Measurements from ENCODE around the gene SLC35E1. TPM values are rescaled to one million over a fixed set of nuclear protein-coding genes. Genes with fewer than 3 reads are reported as not detected.
"Not testable (repeated sequence)": the region's sequence is repeated elsewhere in the genome, so short reads cannot be mapped to it uniquely, and the experiment has no call there.

The SLC35E1 gene
- total RNA-seq, 1 donor from 2014 or later, result 20.8 TPM

DNA sequence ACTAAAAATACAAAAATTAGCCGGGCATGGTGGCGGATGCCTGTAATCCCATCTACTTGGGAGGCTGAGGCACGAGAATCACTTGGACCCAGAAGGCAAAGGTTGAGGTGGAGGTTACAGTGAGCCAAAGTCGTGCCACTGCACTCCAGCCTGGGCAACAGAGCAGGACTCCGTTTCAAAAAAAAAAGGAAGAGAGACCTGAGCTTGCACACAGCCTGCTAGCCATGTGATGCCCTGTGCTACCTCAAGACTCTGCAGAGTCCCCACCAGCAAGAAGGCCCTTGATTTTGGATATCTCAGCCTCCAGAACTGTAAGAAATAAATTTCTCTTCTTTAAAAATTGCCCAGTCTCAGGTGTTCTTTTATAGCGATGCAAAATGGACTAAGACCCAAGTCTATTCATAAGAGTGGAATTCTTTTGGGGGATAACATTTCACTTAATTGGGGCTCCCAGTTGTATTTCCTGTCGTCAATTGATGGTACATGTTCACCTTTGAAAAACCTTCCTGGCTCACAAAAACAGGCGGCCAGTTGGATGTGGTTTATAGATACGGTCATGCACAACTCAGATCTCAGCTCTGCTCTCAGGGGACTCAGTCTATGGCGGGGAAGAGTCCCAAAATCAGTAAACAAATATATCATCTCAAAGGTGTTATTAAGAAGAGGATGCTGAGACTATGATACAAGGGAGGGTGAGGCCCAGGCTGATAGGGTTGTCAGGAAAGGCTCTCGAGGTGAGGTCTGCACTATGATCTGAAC lies 27.6 kb downstream of the SLC35E1 start:
- no peak for DNase-seq (ENCODE audit: low read depth, low spot score)

GRCh38 chr19:16543734-16544133 lies 28.5 kb downstream of the SLC35E1 start:
- not testable (repeated sequence) for DNase-seq (ENCODE audit: low read depth, low spot score)

GRCh38 chr19:16542910-16543472 lies 29.2 kb downstream of the SLC35E1 start:
- DNase-seq (ENCODE audit: low read depth, low spot score), result no peak

GRCh38 chr19:16542045-16542909 lies 29.9 kb downstream of the SLC35E1 start, which contains the start of gene CHERP:
TSS of gene CHERP (minus strand) at chr19:16542437. CDS start at chr19:16542378, 59 bp downstream.
- peak; percentile 67 for DNase-seq (ENCODE audit: low read depth, low spot score)

- no peak for DNase-seq (ENCODE audit: low read depth, low spot score)
Observed at GRCh38 chr19:16541526-16542044, 30.6 kb downstream of the SLC35E1 start.

DNA sequence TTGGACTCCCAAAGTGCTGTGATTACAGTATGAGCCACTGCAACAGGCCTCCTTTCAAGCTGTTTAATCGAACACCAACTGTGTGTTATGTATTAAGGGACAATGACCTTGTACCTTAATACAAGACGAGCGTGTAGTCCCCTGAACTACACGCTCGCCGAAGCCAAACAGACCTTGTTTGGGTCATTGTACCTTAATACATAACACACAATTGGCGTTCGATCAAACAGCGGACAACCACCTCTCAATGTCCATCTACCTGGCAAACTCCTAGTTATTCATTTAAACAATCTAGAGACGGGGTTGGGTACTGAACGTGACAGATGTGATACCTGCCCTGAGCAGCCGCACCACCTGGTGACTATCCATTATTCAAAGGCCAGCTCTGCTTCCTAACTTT lies 31.3 kb downstream of the SLC35E1 start:
- DNase-seq (ENCODE audit: low read depth, low spot score), result no peak

- DNase-seq (ENCODE audit: low read depth, low spot score), result no peak
Observed at GRCh38 chr19:16537111-16537510, 35.1 kb downstream of the SLC35E1 start.

DNA sequence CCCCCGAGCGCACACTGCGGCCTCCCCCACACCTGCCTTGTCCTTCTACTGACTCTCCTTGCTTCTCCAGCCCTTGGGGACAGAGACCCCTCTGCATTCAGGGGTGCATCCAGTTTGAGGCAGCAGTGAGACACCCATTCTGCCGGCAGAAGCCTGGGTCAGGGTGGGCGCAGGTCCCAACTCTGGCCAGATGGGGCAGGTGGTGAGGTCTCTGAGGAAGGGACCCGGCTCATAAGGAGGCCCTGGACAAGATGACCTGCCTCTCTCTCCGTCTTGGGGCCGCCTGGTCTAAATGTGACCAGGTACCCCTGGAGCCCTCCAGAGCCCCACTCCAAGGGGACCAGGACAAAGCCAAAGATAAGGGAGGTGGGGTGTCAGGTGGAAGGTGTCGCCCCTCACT lies 36.1 kb downstream of the SLC35E1 start:
- no peak for DNase-seq (ENCODE audit: low read depth, low spot score)

GRCh38 chr19:16535381-16535780 lies 36.8 kb downstream of the SLC35E1 start:
- no peak for DNase-seq (ENCODE audit: low read depth, low spot score)

- no peak for DNase-seq (ENCODE audit: low read depth, low spot score)
Observed at GRCh38 chr19:16532440-16533234, 39.6 kb downstream of the SLC35E1 start.

- no peak for DNase-seq (ENCODE audit: low read depth, low spot score)
Observed at GRCh38 chr19:16531380-16531669, 40.9 kb downstream of the SLC35E1 start.

GRCh38 chr19:16530540-16531379 lies 41.5 kb downstream of the SLC35E1 start:
- no peak for DNase-seq (ENCODE audit: low read depth, low spot score)

DNA sequence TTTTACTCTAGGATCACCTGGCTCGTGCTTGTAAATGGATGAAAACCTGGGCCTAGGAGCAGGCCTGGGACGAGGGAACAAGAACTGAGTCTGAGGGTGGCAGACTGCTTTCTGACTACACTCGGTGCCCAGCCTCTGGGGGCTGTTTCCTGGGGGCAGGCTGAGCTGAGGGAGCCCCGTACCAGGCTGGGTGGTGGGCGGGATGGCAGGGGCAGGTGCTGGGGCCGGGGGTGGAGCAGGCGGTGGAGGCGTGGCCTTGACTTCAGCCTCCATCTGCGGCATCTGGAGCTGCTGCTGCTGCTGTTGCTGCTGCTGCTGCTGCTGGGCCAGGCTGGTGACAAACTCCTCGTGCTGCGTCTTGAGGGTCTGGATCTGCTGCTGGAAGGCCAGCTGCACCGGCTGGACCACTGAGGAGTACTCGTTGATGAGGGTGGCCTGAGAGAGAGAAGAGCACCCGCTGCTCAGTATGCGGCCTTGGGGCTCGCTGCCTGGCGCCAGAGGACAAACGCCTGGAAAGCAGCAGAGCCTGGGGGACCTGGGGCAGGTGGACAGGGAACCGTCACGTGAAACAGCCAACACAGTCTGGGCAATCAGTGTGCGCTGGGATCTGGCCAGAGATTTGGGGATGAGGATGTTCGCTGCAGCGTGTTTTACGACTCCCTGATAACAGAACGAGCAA lies 42.6 kb downstream of the SLC35E1 start:
- no peak for DNase-seq (ENCODE audit: low read depth, low spot score)

GRCh38 chr19:16527971-16528521 lies 44.2 kb downstream of the SLC35E1 start:
- no peak for DNase-seq (ENCODE audit: low read depth, low spot score)

DNA sequence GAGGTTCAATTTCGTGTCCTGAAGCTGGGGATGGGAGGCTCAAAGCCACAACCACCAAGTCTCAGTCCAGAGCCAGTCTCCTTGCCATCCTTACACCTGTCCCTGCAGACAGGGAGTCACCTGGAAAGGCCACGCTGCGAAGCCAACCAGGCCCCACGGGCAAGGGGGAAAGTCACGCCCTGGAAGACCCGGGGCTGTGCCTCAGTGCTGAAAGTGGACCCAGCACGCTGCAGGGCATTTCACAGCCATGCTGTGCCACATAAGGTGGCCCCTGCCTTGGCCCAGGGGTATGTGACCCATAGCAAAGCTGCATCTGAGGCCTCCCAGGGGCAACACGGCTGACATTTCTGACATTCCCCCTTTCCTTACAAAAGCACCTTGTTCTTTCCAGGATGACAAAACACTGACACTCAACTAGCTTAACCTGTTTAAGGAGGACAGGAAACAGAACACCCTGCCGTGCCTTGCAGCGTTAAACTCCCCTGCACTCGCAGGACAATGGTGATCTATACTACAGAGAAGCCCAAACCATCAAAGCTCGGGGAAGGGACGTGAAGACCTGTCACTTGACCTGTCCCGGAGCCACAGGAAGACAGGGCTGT lies 44.8 kb downstream of the SLC35E1 start:
- DNase-seq (ENCODE audit: low read depth, low spot score), result no peak

DNA sequence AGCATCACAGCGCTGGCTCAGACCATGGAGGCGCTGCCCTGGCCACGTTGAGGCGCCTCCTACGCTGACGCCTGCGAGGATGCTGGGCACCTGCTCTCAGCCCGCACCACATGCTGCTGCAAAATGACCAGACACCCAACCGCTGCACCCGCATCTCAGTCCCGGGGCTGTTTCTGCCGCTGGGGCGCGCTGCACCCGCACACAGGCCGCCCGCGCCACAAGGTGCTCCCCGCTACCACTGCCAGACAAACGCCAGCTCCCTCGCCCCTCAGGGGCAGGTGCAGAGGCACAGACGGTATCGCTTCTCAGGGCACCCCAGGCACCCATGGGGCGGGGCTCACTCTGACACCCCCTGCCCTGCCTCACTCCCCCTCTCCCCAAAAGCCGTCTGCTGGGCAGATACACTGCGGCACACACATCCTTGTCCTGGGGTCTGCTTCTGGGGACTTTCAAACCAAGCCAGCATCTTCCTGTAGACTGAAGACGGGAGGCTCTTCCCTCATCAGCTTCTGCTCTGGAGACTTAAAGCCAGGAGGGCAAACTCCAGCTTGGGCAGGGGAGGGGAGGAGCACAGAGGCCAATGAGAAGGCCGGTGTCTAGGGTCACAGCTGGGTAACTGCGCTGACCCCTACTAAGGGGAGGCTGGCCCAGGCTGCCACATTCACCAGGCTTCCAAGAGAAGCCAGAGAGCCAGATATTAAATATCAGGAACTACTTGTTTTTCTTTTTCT lies 46.3 kb downstream of the SLC35E1 start:
- no peak for DNase-seq (ENCODE audit: low read depth, low spot score)

- DNase-seq (ENCODE audit: low read depth, low spot score), result no peak
Observed at GRCh38 chr19:16524991-16525734, 47.1 kb downstream of the SLC35E1 start.

Data from pulmonary artery endothelial cell (primary cell).